Colon (tissue), 2 donors: Measurements from ENCODE around the gene SLC25A45.
"Not testable (repeated sequence)": the region's sequence is repeated elsewhere in the genome, so short reads cannot be mapped to it uniquely, and the experiment has no call there.

Experiments used
- FAIRE-seq: peaks from 2 replicates; lab custom pipeline; 2012; peaks lifted over from hg19 to GRCh38; lab: Jason Lieb, UNC
- donor health status: control.
- donor health status: control.

Gene SLC25A45

GRCh38 chr11:65357856-65358356 lies 24.5 kb downstream of the SLC25A45 start:
- no peak for FAIRE-seq

- FAIRE-seq, result no peak
Observed at GRCh38 chr11:65356394-65356972, 26.0 kb downstream of the SLC25A45 start.

DNA sequence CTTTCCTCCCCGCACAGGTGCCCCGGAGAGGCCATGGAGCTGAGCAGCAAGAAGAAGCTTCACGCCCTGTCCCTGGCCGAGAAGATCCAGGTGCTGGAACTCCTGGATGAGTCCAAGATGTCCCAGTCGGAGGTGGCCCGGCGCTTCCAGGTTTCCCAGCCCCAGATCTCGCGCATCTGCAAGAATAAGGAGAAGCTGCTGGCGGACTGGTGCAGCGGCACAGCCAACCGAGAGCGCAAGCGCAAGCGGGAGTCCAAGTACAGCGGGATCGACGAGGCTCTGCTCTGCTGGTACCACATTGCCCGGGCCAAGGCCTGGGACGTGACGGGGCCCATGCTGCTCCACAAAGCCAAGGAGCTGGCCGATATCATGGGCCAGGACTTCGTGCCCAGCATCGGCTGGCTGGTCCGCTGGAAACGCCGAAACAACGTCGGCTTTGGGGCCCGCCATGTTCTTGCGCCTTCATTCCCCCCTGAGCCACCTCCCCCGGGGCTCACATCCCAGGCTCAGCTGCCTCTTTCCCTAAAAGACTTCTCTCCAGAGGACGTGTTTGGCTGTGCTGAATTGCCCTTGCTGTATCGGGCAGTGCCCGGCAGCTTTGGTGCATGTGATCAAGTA lies 26.6 kb downstream of the SLC25A45 start:
- FAIRE-seq, result no peak

DNA sequence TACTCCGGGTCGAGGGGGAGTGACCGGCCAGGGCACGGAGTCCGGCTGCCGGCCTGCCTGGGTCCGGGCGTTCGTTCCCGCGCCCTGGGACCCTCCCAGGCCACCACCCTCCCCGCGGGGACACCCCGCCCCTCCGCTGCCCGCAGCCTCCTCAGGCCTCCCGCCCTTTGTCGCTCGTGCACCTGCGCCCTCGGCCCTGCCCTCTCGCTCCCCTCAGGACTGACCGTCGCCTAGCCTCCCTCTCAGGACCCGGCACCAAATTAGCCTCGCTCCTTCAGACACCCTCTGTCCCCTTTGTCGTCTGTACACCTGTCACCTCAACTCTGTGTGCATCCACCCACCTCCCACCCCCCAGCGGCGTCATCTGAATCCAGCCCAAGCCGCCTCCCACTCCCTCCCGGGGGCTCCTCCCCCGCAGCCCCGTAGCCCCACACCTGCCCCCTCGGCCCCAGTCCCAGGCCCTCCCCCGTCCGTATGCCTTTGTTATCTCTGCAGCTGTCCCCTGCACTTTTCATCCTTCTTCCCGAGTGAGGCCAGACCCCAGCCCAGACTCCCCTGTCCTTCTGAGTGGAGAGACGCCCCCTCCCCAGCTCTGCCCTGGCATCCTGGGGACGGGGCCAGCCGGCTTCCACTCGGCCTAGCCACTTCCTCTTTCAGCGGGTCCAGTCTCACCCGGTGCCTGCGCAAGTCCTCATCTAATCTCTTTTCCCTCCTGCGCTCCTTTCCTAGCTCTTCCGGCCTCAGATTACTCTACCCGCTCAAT lies 27.3 kb downstream of the SLC25A45 start:
- FAIRE-seq, result no peak

DNA sequence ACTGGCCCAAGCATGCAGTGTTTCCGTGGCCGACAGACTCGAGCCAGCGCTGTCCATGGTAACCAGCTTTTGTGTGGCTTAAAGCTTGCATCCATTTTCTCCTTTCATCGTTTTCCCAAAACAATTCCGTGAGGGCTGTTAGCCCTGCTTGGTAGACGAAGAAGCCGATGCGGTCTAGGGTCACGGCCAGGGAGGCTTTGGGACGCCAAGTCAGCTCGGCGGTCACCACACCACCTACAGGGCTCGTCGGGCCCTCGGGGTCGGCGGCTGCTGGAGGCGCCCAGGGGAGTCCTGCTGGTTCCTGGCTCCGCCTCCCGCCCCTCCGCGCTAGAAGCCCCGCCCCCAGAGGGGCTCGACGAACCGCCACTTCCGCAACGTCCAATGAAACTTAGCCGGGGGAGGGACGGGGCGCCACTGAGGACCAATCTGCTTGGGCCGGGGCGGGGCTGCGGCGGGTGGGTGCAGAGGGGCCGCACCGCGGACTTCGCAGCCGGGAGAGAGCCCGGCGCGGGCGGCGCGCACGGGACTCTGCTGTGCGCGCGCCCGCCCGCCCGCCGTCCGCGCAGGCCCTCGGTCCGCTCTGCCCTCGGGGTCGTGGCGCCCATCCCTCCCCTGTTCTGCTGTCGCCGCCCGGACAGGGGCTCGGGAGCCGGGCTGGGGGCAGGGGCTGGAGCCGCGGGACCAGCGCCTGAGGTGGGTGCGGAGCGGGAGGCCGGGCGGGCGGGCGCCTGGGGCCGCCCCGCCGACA lies 28.0 kb downstream of the SLC25A45 start, which contains the start of gene TIGD3:
TIGD3 (plus strand) TSS at position 487 of the 748 bp plus-strand sequence. CDS start 1,058 bp downstream, outside the sequence.
- no peak for FAIRE-seq

DNA sequence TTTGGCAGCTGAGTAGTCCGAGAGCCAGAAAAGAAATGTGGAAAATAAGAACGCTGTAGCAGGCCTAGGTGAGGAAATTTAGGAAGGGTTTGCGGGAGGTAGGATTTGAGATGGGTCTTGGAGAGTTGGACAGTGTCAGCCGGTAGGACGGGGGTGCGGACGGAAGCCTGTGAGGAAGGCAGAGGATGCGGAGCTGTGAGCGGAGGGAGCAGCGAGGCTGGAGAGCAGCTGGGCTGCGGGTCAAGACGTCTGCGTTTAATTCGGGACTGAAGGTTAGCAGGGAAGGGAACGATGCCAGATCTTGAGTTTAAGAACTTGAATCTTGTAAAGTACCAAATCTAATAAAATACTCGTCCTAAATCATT lies 28.6 kb downstream of the SLC25A45 start:
- no peak for FAIRE-seq

DNA sequence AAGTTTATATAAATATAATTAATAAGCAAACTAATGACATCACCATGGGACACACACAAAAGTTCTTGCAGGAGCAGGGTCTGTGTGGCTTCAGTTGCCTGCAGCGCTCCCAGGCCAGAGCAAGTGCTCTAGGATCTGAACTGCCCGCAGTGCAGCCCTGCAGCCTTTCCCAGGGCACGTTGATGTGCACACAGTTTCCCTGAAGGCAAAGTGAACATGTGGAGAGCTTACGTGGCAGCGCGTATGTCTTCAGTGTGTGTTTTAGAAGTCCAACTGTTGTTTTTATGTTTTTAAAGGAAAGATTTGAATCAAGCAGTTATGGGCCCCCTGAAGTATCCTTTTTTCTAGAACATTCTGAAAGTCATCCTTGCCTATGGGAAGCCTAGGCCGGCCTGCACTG lies 29.1 kb downstream of the SLC25A45 start:
- FAIRE-seq, result no peak

- no peak for FAIRE-seq
Observed at GRCh38 chr11:65352783-65353182, 29.7 kb downstream of the SLC25A45 start.

GRCh38 chr11:65351511-65351910 lies 30.9 kb downstream of the SLC25A45 start:
- FAIRE-seq, result no peak

GRCh38 chr11:65341856-65342255 lies 40.6 kb downstream of the SLC25A45 start:
- FAIRE-seq, result no peak

- no peak for FAIRE-seq
Observed at GRCh38 chr11:65340226-65340625, 42.2 kb downstream of the SLC25A45 start.

GRCh38 chr11:65338676-65339075 lies 43.8 kb downstream of the SLC25A45 start:
- FAIRE-seq, result no peak

DNA sequence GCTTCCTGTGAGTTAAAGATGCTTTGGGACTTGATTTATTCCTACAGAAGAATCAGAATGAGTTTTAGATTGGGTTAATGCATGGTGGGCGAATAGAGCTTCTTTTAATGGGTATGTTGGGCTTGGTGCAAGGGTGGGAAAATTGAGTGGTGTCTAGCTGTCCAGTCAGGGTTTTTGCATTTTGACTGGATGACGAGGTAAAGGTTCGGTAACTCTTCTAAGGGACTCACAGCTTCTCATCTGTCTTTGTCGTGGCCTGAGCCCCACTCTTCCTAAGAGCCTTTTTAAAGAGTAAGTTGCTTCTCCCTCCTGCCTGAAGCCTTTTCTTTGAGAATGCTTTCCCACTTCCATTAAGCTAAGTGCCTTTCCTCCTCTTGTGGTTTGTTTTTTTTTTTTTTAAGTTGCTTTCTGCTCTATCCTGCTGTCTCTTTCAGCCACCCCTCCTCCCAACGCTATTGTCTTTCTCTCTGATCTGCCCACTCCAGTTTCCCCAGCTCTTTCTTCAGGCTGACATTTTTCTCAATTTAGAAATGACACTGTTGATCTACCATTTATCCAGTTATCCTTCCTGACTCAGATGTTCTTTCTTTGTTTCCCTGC lies 47.6 kb downstream of the SLC25A45 start:
- no peak for FAIRE-seq

- not testable (repeated sequence) for FAIRE-seq
Observed at GRCh38 chr11:65332591-65332990, 49.9 kb downstream of the SLC25A45 start.

- no peak for FAIRE-seq
Observed at GRCh38 chr11:65330544-65330943, 51.9 kb downstream of the SLC25A45 start.

DNA sequence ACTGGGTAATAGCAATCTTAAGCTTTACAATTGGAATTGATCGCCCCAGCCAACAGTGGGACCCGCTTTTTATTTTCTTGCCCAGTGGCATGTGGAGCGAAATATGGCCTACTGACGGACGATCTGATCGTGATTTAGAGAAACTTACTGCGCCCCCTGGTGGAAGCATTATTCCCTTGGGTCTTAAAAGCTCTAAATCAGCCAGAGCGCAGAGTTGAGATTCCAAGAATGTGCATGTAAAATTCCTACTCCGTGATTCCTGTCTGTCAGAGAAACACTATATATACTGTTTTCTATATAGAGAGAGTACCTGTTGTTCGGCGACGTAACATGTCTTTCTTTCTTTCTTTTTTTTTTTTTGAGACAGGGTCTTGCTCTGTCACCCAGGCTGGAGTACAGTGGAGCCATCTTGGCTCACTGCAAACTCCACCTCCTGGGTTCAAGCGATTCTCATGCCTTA lies 52.5 kb downstream of the SLC25A45 start:
- FAIRE-seq, result no peak

DNA sequence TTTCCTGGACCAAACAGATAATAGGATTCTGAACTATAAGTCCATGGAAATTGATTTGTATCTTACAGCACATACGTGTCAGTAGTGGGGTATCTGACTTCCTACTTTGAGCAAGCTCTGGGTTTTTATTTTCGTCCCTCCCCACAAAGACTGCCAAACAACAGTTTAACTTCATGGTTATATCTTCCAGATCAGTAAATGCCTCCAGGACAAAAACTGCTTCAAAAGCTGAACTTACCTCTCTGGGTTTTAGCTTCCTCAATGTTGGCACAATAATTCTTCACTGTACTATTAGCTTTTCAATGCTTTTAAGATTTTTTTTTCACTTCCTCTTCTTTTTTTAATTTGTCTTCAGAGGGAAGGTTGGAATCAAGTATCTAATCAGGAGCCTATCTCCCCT lies 53.0 kb downstream of the SLC25A45 start:
- no peak for FAIRE-seq

- FAIRE-seq, result no peak
Observed at GRCh38 chr11:65327021-65327420, 55.4 kb downstream of the SLC25A45 start.

DNA sequence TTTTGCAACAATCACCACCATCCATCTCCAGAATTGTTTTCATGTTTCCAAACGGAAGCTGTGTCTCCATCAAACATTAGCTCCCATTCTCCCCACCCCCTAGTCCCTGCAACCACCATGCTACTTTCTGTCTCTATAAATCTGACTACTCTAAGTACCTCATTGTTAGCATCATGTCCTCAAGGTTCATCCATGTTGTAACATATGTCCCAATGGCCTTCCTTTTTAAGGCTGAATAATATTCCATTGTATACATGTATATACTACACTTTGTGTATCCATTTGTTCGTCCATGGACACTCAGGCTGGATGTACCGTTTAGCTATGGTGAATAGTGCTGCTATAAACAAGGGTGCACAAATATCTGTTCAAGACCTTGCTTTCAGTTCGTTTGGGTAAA lies 57.0 kb downstream of the SLC25A45 start:
- no peak for FAIRE-seq
